CD4-positive, alpha-beta T cell treated with Interleukin-4 for 1 hour (primary cell): Measurements from ENCODE around the gene EIPR1.

Experiments
- DNase-seq, 2 donors: peaks; one replicate each; pipeline ENCODE4 v3.0.0-alpha.2; 2020 to 2022

The EIPR1 gene

DNA sequence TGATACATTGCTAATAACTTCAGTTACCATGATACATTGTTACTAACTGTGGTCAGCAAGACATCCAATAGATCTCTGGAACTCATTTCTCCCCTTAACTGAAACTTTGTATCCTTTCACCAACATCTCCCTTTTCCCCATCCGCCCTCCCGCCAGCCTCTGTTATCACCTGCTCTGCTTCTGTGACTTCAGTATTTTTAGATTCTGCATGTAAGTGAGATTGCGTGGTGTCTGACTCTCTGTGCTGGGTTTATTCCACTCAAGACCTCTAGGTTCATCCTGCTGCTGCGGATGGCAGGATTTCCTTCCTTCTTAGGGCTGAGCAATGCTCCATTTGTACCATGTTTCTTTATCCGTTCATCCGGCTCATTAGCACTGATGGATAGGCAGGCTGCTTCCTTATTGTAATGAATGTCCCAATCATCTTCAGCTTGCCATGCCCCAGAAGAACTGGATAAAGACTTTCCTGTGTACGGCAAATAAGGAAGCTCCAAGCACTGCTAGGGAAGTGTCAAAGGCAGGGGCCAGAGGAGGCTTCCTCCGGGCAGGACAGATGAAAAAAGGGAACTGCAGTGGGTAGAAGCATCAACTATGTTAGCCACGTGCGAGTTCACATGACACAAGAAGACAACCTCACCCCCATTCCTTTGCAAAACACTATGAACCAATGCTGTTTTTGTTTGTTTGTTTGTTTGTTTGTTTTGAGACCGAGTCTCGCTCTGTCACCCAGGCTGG, 113.4 kb downstream of the EIPR1 start:
- peak in 1 of 2 donors; percentile 23 for DNase-seq

DNA sequence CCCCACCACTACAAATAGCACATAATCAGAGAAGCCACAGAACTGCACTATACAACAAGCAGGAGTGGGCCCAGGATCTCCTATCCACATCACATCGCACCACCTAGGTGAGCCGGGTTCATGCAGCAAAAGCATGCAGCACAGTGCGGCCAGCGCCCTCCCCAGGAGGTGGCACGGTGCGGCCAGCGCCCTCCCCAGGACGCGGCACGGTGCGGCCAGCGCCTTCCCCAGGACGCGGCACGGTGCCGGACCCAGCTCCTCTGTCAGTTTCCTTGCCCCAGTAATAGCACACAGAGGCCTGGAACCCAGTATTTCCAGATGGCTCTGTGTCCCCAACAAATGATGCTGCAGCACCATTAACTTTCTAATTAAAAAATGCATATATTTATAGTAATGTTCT, 114.1 kb downstream of the EIPR1 start:
- DNase-seq: no peak

DNA sequence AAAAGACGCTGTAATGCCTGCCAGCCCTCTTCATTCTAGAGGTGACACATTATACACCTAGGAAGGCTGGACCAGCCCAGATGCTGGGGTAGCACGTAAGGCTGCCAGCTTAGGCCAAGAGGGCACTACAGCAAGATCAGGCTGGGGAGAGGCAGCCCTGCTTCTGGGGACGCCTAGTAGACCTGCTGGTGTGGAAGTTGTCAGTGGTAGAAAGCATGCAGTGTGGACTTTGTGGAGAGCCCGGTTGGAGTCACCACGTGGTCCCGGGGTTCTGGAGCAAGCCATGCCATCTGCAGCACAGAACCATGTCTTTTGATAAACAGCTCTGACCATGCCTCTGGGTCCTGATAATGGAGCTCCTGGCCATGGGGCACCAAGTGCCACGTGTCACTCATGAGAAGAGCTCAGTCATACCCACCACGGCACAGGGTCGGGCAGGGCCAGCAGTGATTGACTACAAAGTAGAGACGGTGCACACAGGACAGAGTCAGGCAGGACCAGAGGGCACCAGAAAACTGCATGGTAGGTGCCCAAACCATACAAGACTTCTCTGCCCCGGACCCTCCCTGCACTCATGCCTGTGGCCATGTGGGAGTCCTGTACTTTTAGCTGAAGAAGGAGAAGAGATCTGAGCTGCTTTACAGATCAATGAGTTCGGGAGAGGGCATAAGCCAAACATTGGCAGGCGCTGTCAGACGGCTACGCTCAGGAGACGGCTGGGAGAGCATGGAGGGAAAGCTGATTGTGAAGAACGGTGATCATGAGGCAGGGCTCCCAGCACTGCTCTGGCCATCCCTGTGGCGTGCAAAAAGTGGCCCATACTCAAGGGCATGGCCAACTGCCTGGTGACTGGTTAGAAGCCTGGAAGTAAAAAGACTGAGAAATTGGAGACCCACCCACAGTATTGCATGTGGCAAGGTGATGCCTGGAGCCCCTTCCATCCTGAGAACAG, 114.9 kb downstream of the EIPR1 start:
- DNase-seq: no peak

DNA sequence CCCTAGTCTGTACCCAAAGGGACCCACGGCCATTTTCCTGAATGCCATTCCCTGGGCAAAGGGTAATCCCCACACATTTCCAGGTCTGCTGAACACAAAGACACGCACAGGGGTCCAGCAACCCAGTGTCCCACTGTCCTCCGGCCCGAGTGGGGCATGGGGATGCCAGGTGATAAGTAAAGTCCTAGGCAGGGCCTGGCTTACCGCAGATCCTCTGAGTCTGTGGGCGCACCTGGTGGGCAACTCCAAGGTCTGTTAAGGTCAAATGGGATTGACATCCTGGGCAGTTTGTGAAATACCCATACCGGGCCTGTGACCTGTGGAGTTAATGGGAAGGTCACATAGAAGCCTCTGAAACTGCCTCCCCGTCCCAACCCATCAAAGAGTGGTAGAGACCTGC, 116.1 kb downstream of the EIPR1 start:
- DNase-seq: no peak

DNA sequence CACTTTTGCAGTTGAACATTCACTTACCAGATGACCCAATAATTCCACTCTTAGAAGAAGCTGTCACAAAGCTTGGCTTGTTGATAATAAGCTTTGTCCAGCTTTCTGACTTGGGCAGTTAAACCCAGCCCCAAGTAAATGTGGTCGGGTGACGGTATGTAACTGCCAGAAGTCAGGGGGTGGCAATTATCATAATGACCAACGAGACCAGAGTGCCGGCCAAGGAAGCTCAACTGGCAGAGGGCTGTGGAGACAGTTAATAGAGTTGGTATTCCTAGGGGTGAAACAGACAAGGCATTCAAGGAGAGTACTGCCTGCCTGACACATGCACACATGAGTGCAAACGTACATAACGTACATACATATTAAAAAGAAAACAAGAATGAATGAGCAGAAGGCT, 116.7 kb downstream of the EIPR1 start:
- no peak for DNase-seq

DNA sequence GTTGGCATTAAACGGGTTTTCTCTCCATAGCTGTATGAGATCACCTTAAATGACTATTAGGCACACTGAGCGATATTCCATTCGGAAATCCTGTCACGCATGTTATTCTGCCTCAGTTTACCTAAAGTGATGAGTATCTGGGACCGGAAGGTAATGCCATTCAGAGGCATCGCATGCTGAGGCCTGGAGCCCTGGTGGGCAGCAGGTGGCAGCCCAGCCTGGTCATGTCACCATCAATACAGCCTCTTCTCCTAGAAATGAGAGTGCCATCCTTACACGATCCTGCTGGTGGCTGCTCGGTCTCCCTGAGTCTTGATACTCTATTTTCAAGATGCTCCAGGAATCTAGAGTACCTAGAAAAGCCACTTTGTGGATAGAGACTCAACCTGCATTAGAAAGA, 119.8 kb downstream of the EIPR1 start:
- no peak for DNase-seq

DNA sequence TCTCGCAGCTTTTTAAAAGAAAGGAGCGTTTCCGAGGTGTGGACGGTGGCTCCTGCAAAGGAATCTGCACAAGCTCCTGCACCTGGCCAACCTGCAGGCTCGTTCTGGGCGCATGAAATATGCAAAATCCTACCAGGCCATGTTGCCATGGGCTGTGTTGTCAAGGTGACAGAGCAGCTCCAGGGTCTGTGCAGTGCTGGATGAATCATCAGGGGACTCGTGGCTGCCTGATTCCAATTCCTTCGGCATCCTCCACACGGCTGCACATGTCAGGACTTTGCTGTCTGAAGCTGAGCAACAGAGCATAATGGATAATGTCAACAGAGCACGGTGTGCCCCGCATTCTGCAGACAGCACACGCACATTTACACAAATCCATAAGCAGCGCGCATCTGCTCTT, 120.5 kb downstream of the EIPR1 start:
- DNase-seq: no peak

DNA sequence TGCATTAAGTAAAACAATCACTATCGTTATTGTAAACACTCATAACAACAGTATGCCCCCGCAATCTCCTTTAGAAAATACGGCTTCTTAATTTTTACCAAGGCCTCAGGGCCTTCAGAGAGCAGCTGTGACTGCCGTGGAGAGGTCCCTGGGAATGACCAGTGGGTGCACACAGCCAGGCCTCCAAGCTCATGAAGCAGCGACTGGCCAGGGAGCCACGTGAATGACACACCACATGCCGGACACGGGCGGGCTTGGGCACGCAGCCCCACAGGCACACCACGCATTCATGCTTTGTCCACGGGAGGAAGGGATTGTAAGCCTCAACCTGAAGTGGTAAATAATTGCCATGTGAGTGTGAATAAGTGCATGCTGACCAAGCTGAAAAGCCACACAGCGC, 121.0 kb downstream of the EIPR1 start:
- DNase-seq: no peak

DNA sequence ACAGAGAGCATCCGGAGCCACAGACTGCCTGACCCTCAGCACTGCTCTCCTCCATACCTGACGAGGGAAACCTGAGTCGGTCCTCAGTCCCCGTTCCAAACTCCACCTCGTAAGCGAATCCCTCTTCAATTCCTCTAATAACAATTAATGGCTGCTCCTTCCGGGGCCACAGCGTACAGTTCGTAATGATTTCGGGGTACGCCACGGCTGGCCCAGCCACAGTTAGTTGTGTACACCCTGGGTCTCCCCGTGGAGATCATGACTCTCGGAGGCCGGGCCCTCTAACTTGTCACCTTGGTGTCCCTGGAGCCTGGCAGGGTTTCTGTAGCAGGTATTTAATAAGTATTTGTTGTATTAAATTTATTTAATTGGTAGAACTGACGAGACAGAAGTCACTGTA, 121.5 kb downstream of the EIPR1 start:
- DNase-seq: no peak

DNA sequence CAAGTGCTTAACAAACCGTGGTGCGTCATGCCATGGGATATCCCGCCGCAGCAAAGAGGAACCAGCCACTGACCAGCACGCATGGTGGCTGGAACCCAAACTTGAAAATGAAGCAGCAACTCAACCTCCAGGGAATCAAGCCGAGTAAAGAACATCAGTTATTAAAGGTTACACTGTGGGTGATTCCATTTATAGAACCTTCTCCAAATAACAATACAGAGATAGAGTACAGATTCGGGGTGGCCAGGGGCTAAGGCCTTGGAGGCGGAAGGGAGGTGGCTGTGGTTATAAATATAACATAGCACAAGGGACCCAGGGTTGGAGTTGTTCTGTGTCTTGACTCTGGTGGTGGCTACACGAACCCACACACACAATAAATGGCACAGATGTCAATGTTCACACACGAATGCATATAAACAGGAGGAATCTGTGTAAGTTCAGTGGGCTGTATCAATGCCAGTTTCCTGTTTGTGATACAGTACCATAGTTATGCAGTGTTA, 123.1 kb downstream of the EIPR1 start:
- no peak for DNase-seq

DNA sequence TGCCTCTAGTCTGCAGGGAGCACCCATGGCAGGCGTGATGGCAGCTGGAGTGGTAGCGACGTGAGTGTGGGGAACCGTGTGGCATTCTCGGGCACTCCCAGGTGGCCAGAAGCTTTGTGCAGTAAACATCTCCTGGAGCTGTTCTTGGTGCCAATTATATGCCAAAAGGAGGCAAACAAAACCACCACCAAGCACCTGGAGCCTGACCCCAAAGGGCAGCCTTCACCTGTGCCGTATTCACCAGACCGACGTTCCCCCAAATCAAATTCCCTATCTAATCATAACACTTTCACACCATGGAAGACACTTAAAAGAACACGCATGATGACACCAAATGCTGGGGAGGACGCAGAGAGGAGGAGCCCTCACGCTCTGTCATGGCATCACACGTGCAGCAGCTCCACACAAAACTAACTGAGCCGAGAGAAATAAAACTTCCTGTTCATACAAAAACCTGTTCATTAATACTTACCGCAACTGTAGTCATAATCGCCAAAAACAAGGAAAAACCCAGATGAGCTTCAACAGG, 123.6 kb downstream of the EIPR1 start:
- DNase-seq: no peak

DNA sequence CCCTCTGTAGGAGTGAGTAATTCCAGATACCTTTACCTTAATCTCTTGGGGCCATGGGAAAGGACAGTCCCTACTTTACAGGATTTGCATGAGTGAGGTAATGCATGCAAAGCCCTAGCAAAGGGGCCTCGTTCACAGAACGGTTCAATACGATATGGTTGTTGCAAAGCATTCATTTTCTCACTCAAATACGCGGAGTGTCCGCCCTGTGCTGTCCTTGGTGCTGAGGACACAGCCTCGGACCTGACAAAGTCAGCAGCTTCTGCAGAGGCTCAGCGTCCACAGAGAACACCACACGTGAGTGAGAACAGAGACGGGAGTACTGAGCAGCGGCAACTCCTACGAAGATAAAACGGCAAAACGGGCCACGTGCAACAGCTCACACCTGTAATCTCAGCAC, 125.7 kb downstream of the EIPR1 start:
- DNase-seq: no peak

DNA sequence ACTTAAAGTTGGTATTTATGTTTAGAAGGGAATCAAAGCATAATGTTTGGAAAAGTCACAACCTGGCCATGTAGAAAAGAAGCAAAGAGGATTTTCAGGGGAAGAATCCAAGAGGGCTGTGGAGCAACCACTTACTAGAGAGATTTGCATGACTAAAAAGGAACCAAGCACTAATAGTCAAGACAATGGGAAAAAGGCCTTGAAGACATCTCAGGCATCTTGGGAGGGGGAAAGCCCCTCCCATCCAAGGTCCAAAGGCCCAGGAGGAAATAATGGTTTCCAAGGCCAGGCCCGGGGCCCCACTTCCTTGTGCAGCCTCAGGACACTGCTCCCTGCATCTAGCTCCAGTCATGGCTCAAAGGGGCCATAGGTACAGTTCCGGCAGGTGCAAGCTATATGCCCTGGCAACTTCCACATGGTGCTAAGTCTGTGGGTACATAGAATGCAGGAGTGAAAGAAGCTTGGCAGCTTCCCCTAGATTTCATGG, 128.1 kb downstream of the EIPR1 start:
- no peak for DNase-seq

DNA sequence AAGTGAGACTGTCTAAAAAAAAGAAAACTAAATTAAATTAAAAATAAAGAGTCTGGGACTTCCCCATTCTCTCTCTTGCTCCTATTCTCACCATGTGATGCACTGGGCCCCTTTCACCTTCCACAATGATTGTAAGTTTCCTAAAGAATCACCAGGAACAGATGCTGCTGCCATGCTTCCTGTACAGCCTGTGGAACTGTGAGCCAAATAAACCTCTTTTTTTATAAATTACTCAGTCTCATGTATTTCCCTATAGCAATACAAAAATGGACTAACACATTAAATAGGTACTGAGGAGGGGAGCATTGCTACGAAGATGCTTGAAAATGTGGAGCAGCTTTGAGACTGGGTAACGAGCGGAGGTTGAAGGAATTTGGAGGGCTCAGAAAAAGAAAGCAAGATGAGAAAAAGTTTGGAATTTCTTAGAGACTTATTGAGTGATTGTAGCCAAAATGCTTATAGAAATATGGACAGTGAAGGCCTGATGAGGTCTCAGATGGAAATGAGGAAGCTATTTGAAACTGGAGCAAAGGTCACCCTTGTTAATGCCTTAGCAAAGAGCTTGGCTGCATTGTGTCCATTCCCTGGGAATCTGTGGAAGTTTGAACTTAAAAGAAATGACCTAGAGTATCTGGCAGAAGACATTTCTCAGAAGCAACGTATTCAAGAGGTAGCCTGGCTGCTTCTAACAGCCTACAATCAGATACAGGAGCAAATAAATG, 128.7 kb downstream of the EIPR1 start:
- no peak for DNase-seq

DNA sequence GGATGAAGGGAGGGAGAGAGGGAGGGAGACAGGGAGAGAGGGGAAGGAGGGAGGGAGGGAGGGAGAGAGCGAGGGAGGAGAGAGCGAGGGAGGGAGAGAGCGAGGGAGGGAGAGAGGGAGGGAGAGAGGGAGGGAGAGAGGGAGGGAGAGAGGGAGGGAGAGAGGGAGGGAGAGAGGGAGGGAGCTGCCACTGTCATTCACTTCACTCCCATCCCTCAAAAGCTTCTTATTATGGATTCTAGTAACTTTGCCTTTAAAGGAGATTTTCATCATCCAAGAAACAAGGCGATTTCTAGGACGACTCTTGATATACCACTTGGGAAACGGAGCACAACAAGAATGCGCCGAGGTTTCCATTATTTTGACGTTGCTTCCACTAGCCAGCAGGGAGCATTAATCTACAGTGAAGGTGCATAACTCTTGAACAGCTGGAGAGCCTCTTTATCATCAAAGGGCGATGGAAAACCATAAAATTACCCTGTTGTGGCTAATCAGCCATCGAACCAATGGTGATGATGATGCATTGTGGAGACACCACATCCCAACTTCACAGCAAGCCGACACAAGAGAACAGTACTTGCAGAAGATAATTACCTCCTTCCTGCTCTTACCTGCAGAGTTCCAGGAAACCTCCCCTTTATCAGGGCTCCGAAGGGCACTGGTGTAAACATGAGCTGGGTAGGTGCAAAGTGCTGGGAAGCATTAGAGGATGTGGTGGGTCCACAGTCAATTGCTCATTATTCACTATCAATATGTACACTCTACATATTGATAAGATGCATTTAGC, 130.5 kb downstream of the EIPR1 start:
- DNase-seq: no peak

DNA sequence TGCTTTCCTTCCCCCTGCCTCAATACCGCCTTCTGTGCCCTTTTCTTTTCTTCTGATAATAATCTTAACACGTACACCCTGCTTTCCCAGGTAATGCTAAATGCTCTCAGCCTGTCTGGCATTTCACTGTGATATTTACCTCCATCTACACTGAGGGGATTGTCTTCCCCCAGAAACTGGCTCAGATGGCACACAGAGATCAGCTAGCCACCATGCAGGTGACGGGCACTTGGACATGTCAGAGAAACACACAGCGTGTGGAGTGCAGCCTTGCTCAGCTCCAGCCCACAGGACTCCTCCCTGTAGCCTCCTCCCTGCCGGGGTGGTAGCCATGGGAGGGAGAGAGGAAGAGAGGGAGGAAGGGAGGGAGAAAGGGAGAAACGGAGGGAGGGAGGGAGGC, 131.2 kb downstream of the EIPR1 start:
- no peak for DNase-seq

DNA sequence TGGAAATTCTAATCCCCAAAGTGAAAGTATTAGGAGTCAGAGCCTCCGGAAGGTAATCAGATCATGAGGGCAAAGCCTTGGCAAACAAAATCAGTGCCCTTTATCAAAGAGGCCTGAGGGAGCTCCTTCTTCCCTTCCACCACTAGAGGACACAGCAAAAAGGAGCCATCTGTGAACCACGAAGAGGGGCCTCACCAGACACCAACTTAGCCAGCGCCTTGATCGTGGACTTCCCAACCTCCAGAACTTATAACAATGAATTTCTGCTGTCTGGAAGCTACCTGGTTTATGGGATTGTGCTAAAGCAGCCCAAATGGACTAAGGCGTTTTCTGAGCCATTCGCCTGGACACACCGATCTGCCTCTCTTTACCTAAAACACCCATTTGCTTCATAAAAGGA, 133.1 kb downstream of the EIPR1 start:
- no peak for DNase-seq

DNA sequence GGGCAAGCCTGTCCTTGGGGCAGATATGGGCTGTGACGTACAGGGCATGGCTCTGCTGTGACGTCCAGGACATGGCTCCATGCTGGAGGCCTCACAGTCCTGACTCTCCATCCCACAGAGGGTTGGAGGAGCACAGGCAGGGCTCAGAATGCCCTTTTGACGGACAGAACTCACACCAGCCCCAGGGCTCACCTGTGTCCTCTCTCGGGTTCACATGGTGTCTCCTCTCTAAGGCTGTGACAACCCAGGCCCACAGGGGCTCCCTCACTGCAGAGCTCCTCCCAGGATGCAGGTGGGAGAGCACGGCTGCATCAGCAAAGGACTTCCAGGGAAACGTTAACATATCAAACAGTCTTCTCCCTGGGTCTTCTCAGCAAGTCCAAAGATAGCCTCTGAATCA, 133.8 kb downstream of the EIPR1 start:
- no peak for DNase-seq

DNA sequence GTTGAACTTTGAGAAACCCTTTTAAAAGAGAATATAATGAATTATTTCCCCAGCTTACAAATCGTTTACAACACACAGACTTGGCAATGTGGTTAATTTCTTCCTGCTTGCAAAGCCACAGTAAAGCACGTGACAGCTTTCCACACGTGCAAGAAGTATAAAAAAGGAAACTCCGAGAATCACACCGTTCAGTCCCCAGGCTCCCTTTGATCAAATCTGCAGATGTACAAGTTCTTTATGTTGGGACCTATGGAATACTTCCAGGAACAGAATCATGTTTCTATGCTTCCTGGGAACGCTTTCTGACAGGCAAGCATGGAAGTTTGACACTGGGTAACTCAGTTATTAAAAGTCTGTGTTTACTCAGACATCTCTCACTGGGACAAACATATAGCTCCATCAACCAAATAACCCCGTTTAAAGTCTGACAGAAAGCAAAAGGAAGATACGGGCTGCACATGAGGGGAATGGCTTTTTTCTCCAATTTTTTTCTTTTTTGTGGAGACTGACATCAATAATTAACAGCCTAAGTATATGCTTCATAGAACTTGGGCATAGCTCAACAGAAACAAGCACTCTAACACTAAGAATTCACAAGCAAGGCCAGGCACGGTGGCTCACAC, 134.8 kb downstream of the EIPR1 start:
- DNase-seq: peak; percentile 47 to 61

DNA sequence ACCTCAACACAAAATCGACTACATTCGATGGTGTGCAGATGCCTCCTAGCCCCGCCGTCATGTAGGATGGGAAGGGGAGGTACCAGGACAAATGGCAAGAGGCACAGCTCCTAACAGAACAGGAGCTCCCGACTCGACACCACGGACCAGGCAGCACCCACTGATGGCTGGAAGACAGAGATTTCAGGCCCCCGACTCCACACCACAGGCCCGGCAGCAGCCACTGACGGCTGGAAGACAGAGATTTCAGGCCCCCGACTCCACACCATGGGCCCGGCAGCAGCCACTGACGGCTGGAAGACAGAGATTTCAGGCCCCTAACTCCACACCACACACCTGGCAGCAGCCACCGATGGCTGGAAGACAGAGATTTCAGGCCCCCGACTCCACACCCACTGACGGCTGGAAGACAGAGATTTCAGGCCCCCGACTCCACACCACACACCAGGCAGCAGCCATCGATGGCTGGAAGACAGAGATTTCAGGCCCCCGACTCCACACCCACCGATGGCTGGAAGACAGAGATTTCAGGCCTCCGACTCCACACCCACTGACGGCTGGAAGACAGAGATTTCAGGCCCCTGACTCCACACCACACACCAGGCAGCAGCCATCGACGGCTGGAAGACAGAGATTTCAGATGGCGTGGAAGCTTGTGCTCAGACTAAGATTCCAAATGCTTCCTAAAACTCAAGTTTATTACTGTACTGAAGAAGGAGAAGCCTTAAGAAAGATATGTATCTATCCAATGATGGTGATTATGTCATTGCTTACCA, 135.5 kb downstream of the EIPR1 start:
- DNase-seq: no peak
